Astrocyte (in vitro differentiated cells and primary cell): ENCODE measurements around the gene ESYT1. TPM values are rescaled to one million over a fixed set of nuclear protein-coding genes. Genes with fewer than 3 reads are reported as not detected.

Experiments used
- DNase-seq: peaks from one replicate; pipeline ENCODE4 v3.0.0-alpha.2; 2010; ENCODE audit warnings: low read depth
- FAIRE-seq: peaks from 2 replicates; lab custom pipeline; 2011; peaks lifted over from hg19 to GRCh38; lab: Jason Lieb, UNC
- H2AFZ ChIP-seq: 2 replicates; pipeline ENCODE4 v1.6.0; 2012; ENCODE audit warnings: low read depth, low read length, inconsistent platforms
- H3K27ac ChIP-seq: 2 replicates; pipeline ENCODE4 v1.5.1; 2011; ENCODE audit warnings: low read depth, low read length, inconsistent platforms
- H3K27me3 ChIP-seq: 2 replicates; pipeline ENCODE4 v1.6.0; 2011; ENCODE audit warnings: low read length, inconsistent platforms; ENCODE audit not compliant: insufficient read depth
- H3K36me3 ChIP-seq: 2 replicates; pipeline ENCODE4 v1.5.1; 2011; ENCODE audit warnings: low read length, inconsistent platforms; ENCODE audit not compliant: insufficient read depth
- H3K4me1 ChIP-seq: 2 replicates; pipeline ENCODE4 v1.5.1; 2011; ENCODE audit warnings: low read length, inconsistent platforms; ENCODE audit not compliant: insufficient read depth
- H3K4me2 ChIP-seq: 2 replicates; pipeline ENCODE4 v1.6.0; 2012; ENCODE audit warnings: low read length, inconsistent platforms
- H3K4me3 ChIP-seq: 2 replicates; pipeline ENCODE4 v1.5.1; 2011; ENCODE audit warnings: low read depth, mild to moderate bottlenecking, low read length, inconsistent platforms; ENCODE audit not compliant: insufficient read depth
- H3K79me2 ChIP-seq: 2 replicates; pipeline ENCODE4 v1.6.0; 2012; ENCODE audit warnings: mild to moderate bottlenecking, low read length, inconsistent platforms; ENCODE audit not compliant: insufficient read depth
- H3K9ac ChIP-seq: 2 replicates; pipeline ENCODE4 v1.6.0; 2012; ENCODE audit warnings: mild to moderate bottlenecking, low read length, inconsistent platforms
- H3K9me3 ChIP-seq: 2 replicates; pipeline ENCODE4 v1.5.1; 2012; ENCODE audit warnings: low read depth, mild to moderate bottlenecking, low read length, inconsistent platforms; ENCODE audit not compliant: insufficient read depth
- H4K20me1 ChIP-seq: 2 replicates; pipeline ENCODE4 v1.6.0; 2012; ENCODE audit warnings: low read length, inconsistent platforms; ENCODE audit not compliant: insufficient read depth
- H3K27ac Mint-ChIP-seq: one replicate; pipeline ENCODE4 v1.8.0; 2021; ENCODE audit warnings: mild to moderate bottlenecking, mixed read lengths; ENCODE audit not compliant: unreplicated experiment
- H3K27me3 Mint-ChIP-seq: one replicate; pipeline ENCODE4 v1.8.0; 2021; ENCODE audit warnings: low read depth, mixed read lengths; ENCODE audit not compliant: unreplicated experiment
- H3K36me3 Mint-ChIP-seq: one replicate; pipeline ENCODE4 v1.8.0; 2021; ENCODE audit warnings: low read depth, mixed read lengths; ENCODE audit not compliant: unreplicated experiment
- H3K4me1 Mint-ChIP-seq: one replicate; pipeline ENCODE4 v1.8.0; 2021; ENCODE audit warnings: low read depth, mixed read lengths; ENCODE audit not compliant: unreplicated experiment
- H3K4me3 Mint-ChIP-seq: one replicate; pipeline ENCODE4 v1.8.0; 2021; ENCODE audit warnings: mild to moderate bottlenecking, moderate library complexity, mixed read lengths; ENCODE audit not compliant: unreplicated experiment
- H3K9me3 Mint-ChIP-seq: one replicate; pipeline ENCODE4 v1.8.0; 2021; ENCODE audit warnings: mild to moderate bottlenecking, mixed read lengths; ENCODE audit not compliant: unreplicated experiment
- CTCF ChIP-seq: IDR thresholded peaks from 2 replicates; pipeline ENCODE4 v1.5.1; 2011; ENCODE audit warnings: low read depth, mild to moderate bottlenecking, inconsistent platforms, low read length, moderate library complexity; ENCODE audit not compliant: insufficient read depth
- EZH2 ChIP-seq: IDR thresholded peaks from 2 replicates; pipeline ENCODE4 v1.6.1; 2012; ENCODE audit warnings: mild to moderate bottlenecking, low read length, inconsistent platforms; ENCODE audit not compliant: insufficient read depth
- total RNA-seq: library from RNA; stranded (reverse); gene quantifications from 2 replicates; pipeline ENCODE4 v1.2.1, GENCODE V29; 2021

ESYT1 gene
- total RNA-seq, 1 donor from 2014 or later = 142 TPM

GRCh38 chr12:56157201-56158028, 29.3 kb downstream of the ESYT1 start:
- TF ChIP-seq CTCF (peak; percentile 72), EZH2 (no peak)
- Histone ChIP-seq H2AFZ (peak overlapping the region; percentile 43), H3K27me3 (no peaks in the 10 kb centered on the region), H3K36me3 (peaks cover 35% of the 10 kb centered on the region), H3K4me3 (peak overlapping the region; percentile 64), H3K27ac (peak overlapping the region; percentile 73), H3K79me2 (peaks cover 63% of the 10 kb centered on the region), H3K4me2 (peak overlapping the region; percentile 99), H3K9me3 (no peaks in the 10 kb centered on the region), H4K20me1 (peaks cover 42% of the 10 kb centered on the region), H3K9ac (peak overlapping the region; percentile 81), H3K4me1 (peaks cover 41% of the 10 kb centered on the region)
- Mint-ChIP-seq H3K4me1 (peaks cover 15% of the 10 kb centered on the region), H3K36me3 (peaks cover 40% of the 10 kb centered on the region), H3K27ac (peak overlapping the region; percentile 96), H3K27me3 (no peaks in the 10 kb centered on the region), H3K9me3 (no peaks in the 10 kb centered on the region), H3K4me3 (peak overlapping the region; percentile 91)
- no peak for FAIRE-seq
- DNase-seq = peak; percentile 77

GRCh38 chr12:56158029-56158925, 30.2 kb downstream of the ESYT1 start, which contains the start of gene MYL6:
Gene MYL6 (plus strand): TSS chr12:56158359. CDS start chr12:56158402, 43 bp downstream.
- Mint-ChIP-seq H3K27ac (peak within 1 kb of the TSS; percentile 99), H3K4me3 (peak within 1 kb of the TSS; percentile 91), H3K9me3 (no peaks in the 10 kb centered on the region), H3K27me3 (no peaks in the 10 kb centered on the region), H3K36me3 (peaks cover 43% of the 10 kb centered on the region), H3K4me1 (peaks cover 17% of the 10 kb centered on the region)
- DNase-seq = peak; percentile 95
- peak within 1 kb of the TSS; percentile 99 for H3K4me3 ChIP-seq
- no peak for FAIRE-seq
- peaks cover 36% of the 10 kb centered on the region for H3K4me1 ChIP-seq
- H3K79me2 ChIP-seq = peaks cover 56% of the 10 kb centered on the region
- peak within 1 kb of the TSS; percentile 99 for H3K4me2 ChIP-seq
- H3K36me3 ChIP-seq = peaks cover 44% of the 10 kb centered on the region
- peak within 1 kb of the TSS; percentile 95 for H3K27ac ChIP-seq
- H2AFZ ChIP-seq = peak within 1 kb of the TSS; percentile 43
- no peaks in the 10 kb centered on the region for H3K9me3 ChIP-seq
- peak within 1 kb of the TSS; percentile 99 for H3K9ac ChIP-seq
- TF ChIP-seq EZH2 (no peak), CTCF (no peak)
- H3K27me3 ChIP-seq = no peaks in the 10 kb centered on the region
- H4K20me1 ChIP-seq = peaks cover 50% of the 10 kb centered on the region
